Stimulated activated CD4-positive, alpha-beta T cell treated with anti-CD3 and anti-CD28 coated beads, Interleukin-4, amount 100 ng/mL, for 4 hours (primary cell): Measurements from ENCODE around the gene CTH.
"Not testable (repeated sequence)": the region's sequence is repeated elsewhere in the genome, so short reads cannot be mapped to it uniquely, and the experiment has no call there.

Experiments used
- DNase-seq, 2 experiments: peaks; one replicate each; pipeline ENCODE4 v3.0.0-alpha.2; 2020

Gene CTH

DNA sequence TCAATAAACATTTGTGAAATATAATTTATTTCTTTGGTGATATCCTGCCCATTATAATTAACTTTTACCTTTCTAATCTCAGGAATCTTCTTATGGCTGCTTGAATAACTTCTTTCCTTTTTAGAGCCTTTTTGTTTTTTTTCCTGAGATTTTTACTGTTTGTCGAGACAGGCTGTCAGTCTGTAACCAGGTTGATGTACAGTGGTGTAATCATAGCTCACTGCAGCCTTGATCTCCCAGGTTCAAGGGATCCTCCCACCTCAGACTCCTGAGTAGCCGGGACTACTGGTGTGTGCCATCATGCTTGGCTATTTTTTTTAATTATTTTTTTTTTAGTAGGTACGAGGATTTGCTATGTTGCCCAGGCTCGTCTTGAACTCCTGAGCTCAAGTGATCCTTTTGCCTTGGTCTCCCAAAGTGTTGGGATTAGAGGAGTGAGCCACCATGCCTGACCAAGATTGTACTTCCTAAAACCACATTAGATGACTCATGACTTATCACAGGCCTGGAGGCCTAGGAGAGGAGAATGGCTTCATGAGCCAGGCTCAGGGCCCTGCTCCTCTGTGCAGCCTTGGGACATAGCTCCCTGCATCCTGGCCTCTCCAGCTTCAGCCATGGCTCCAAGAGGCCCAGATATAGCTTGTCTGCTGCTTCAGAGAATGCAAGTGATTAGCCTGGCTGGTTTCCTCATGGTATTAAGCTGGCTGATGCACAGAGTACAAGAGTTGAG lies 48.6 kb downstream of the CTH start:
- no peak for DNase-seq

DNA sequence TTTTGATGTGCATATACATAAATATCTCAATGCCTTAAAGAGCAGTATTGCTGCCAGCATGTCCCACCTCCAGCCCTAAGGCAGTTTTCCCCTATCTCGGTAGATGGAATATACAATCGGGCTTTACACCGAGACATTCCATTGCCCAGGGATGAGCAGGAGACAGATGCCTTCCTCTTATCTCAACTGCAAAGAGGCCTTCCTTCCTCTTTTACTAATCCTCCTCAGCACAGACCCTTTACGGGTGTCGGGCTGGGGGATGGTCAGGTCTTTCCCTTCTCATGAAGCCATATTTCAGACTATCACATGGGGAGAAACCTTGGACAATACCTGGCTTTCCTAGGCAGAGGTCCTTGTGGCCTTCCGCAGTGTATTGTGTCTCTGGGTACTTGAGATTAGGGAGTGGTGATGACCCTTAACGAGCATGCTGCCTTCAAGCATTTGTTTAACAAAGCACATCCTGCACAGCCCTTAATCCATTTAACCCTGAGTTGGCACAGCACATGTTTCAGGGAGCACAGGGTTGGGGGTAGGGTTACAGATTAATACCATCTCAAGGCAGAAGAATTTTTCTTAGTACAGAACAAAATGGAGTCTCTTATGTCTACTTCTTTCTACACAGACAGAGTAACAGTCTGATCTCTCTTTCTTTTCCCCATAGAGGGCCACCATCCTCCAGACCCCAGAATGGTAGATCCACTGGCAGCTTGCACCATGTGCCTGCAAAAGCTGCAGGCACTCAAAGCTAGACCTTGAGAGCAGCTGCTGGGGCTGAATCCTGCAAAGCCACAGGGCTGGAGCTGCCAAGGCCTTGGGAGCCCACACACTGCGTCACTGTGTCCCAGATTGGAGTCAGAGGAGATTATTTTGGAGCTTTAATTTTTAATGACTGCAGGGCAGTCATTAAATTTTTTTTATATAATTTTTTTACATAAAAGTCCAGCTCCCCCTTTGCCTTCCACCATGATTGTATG lies 50.0 kb downstream of the CTH start:
- not testable (repeated sequence) for DNase-seq

- no peak for DNase-seq
Measured at GRCh38 chr1:70462611-70463010, 51.5 kb downstream of the CTH start.

DNA sequence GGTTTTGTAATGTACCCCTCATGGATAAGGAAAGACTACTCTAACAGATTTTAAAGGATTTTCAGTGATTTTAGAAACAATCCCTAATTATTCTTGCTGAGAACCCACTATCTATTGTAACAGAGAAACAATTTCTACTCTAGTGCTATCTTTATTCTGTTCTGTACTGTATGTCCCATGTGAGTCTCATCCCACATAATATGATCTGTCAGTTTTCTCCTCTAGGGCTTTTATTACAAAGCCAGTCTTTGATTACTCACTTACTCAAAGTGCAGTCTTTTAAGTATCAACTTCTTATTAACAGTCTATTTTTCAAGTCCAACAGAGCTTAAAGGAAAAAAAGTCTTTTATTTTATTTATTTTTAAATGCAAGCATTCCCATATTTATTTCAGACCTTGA lies 54.8 kb downstream of the CTH start:
- no peak for DNase-seq

DNA sequence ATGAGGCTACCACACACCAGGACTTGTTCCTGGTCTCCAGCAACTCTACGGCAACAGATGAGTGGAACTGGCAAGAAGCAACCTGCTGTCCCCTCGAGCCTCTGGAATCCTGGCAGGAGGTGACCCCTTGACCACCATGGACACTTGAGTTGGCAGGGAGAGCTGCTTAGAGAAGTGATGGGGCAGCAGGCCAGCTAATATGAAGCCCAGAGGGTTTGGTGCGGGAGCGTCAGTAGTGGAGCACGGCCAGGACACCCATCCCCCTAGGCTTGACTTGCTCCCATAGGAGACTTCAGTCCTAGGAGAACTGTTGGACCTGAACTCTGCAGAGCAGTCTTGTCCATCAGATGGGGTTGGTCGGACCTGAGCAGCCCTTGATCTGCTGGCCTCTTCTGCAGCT lies 56.5 kb downstream of the CTH start:
- DNase-seq, result no peak

DNA sequence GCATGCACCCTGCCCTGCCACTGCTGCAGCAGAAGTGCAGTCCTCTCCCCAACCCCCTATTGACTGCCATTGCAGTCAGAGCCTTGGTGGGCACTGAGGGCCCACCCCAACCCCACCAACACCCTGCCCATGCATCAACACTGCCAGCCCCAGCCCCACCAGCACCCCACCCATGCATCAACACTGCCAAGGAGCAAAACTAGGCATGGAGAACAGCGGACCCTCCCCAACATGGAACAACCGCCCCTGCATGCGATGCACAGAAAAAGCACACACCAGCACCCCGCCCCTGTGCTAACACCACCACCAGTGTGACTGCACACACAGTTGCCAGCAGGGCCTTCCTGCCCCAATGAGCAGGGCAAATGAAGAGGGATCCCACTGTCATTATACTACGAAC lies 57.1 kb downstream of the CTH start:
- no peak for DNase-seq

DNA sequence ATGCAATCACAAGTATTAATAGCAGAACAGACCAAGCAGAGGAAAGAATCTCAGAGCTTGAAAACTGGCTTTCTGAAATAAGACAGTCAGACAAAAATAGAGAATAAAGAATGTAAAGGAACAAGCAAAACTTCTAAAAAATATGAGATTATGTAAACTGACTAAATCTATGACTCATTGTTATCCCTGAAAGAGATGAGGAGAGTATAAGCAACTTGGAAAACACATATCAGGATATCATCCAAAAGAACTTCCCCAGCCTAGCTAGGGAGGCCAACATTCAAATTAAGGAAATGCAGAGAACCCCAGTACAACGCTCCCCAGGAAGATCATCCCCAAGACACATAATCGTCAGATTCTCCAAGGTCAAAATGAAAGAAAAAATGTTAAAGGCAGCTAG lies 58.1 kb downstream of the CTH start:
- not testable (repeated sequence) for DNase-seq

DNA sequence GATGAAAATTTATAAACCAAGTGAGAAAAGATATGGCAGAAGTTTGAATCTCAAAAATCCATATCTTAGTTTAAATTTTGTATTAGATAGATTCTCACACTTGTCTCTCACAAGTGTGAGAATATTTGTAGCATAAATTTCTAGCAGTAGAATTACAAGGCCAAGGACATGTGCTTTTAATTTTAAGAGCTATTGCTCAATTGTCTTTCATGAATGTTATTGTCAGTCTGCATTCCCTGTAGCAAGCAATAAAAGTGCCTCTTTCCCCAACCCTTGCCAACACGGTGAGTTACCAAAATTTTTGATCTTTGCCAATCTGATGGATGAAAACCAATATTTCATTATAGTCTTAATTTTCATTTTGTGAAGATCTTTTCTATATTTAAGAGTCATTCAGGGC lies 64.0 kb downstream of the CTH start:
- DNase-seq, result no peak

GRCh38 chr1:70477090-70477489 lies 66.0 kb downstream of the CTH start:
- DNase-seq, result no peak

GRCh38 chr1:70477905-70478304 lies 66.8 kb downstream of the CTH start:
- DNase-seq, result not testable (repeated sequence)

GRCh38 chr1:70483342-70483741 lies 72.3 kb downstream of the CTH start:
- no peak for DNase-seq

DNA sequence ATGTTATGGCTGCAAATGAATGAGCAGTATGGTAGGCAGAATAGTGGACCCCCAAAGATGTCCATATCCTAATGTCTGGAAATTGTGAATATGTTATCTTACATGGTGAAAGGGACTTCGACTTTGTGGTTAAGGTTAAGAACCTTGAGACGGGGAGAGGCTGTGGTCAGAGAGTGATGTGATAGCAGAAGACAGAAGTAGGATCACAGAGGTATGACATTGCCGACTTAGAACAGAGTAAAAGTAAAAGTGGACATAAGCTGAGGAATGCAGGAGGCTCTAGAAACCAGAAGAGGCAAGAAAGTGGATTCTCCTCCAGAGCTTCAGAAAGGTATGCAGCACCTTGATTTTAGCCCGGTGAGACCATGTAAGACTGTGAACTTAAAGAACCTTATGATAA lies 74.6 kb downstream of the CTH start:
- no peak for DNase-seq

- DNase-seq, result no peak
Measured at GRCh38 chr1:70486676-70487458, 75.8 kb downstream of the CTH start.

GRCh38 chr1:70487459-70487815 lies 76.4 kb downstream of the CTH start:
- no peak for DNase-seq

- DNase-seq, result no peak
Measured at GRCh38 chr1:70487910-70488665, 77.0 kb downstream of the CTH start.
